Gastrocnemius medialis (tissue), 4 donors: ENCODE measurements around the gene MAGEB2. TPM values are rescaled to one million over a fixed set of nuclear protein-coding genes. Genes with fewer than 3 reads are reported as not detected.
"Not testable (repeated sequence)": the region's sequence is repeated elsewhere in the genome, so short reads cannot be mapped to it uniquely, and the experiment has no call there.

Experiments used
- ATAC-seq, 2 donors: fragments of 150-250 bp; one replicate each; pipeline ENCODE4 v1.9.1; 2016
- DNase-seq, 2 donors: peaks; one replicate each; pipeline ENCODE4 v3.0.0-alpha.2; 2019
- H3K27ac ChIP-seq, 4 donors: fragments of 200-600 bp; sonication (generic); 1 replicate in 1 of 4; 2 replicates in 3 of 4; pipeline ENCODE4 v1.5.1; 2016 to 2018; ENCODE audit warnings: mild to moderate bottlenecking in 2 of 4, moderate library complexity in 1 of 4
- H3K27me3 ChIP-seq, 3 donors: fragments of 200-600 bp; sonication (generic) in 2 of 3; 1 replicate in 1 of 3; 2 replicates in 2 of 3; pipeline versions ENCODE4 v1.5.1 to v1.6.0; 2016 to 2019; ENCODE audit warnings: mild to moderate bottlenecking in 1 of 3, moderate library complexity in 1 of 3
- H3K36me3 ChIP-seq, 2 donors: fragments of 200-600 bp; sonication (generic) in 1 of 2; one replicate each; pipeline ENCODE4 v1.5.1; 2017 to 2018
- H3K4me1 ChIP-seq, 2 donors: fragments of 200-600 bp; sonication (generic) in 1 of 2; one replicate each; pipeline ENCODE4 v1.5.1; 2016 to 2017; ENCODE audit warnings: mild to moderate bottlenecking in 2 of 2
- H3K4me3 ChIP-seq, 4 donors: fragments of 200-600 bp; sonication (generic) in 3 of 4; 1 replicate in 1 of 4; 2 replicates in 3 of 4; pipeline ENCODE4 v1.5.1; 2016 to 2019; ENCODE audit warnings: mild to moderate bottlenecking in 2 of 4
- H3K9me3 ChIP-seq, 3 donors: fragments of 200-600 bp; sonication (generic) in 2 of 3; 1 replicate in 1 of 3; 2 replicates in 2 of 3; pipeline ENCODE4 v1.5.1; 2016 to 2019
- CTCF ChIP-seq, 5 experiments: fragments of 450-650 bp in 3 of 5; fragments of 200-600 bp in 2 of 5; sonication (generic) in 2 of 5; IDR thresholded peaks in 4 of 5; conservative IDR thresholded peaks in 1 of 5; 1 replicate in 4 of 5; 2 replicates in 1 of 5; pipeline ENCODE4 v1.5.1; 2016 to 2019; ENCODE audit warnings: antibody characterized with exemption in 5 of 5, mild to moderate bottlenecking in 3 of 5, moderate library complexity in 3 of 5
- POLR2A ChIP-seq, 2 donors: fragments of 450-650 bp; IDR thresholded peaks; one replicate each; pipeline ENCODE4 v1.6.1; 2017; ENCODE audit warnings: antibody characterized with exemption in 2 of 2, mild to moderate bottlenecking in 2 of 2, moderate library complexity in 2 of 2
- in situ Hi-C, 4 donors: fragments of 200-750 bp; cut with MboI; loops; one replicate each; pipeline versions ENCODE4 v1.15.0 to v1.8.0; 2017; ENCODE audit warnings: low sequenced_read_pairs in 4 of 4
- intact Hi-C: fragments of 100-400 bp; cut with DNase I; formaldehyde crosslinking; loops from one replicate; pipeline ENCODE4 v1.15.1; 2023; ENCODE audit warnings: low total_unique reads
- total RNA-seq, 4 donors: library from RNA; depleted of rRNA; stranded (reverse); fragments of >200 nt; gene quantifications; one replicate each; pipeline versions ENCODE4 v1.1.0 to v1.2.3, GENCODE V29; 2016

The MAGEB2 gene, protein sequence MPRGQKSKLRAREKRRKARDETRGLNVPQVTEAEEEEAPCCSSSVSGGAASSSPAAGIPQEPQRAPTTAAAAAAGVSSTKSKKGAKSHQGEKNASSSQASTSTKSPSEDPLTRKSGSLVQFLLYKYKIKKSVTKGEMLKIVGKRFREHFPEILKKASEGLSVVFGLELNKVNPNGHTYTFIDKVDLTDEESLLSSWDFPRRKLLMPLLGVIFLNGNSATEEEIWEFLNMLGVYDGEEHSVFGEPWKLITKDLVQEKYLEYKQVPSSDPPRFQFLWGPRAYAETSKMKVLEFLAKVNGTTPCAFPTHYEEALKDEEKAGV
- total RNA-seq: not detected

- Histone ChIP-seq H3K36me3 (no peaks in the 10 kb centered on the region), H3K4me1 (no peaks in the 10 kb centered on the region), H3K27ac (no peak within 1 kb of the TSS), H3K4me3 (no peak within 1 kb of the TSS), H3K27me3 (no peaks in the 10 kb centered on the region), H3K9me3 (no peaks in the 10 kb centered on the region)
- no peak for TF ChIP-seq POLR2A (IDR thresholded peaks at IDR 0.05)
- no peak for DNase-seq
- no peak for ATAC-seq
- intact Hi-C loops: no loop called here
- in situ Hi-C loops: no loop called here
Observed at GRCh38 chrX:30215357-30215843, at the start of gene MAGEB2. Gene MAGEB2 (plus strand): TSS chrX:30215563. CDS start chrX:30218581, 3,018 bp downstream.

- H3K36me3 ChIP-seq: no peaks in the 10 kb centered on the region
- TF ChIP-seq CTCF (IDR thresholded peaks at IDR 0.05 in 4 of 5, conservative IDR thresholded peaks at IDR 0.05 in 1 of 5) (no peak), POLR2A (IDR thresholded peaks at IDR 0.05) (no peak)
- no peak for DNase-seq
- no peak overlapping the region for H3K27ac ChIP-seq
- ATAC-seq: no peak
- intact Hi-C loops: no loop called here
- no peak overlapping the region for H3K4me3 ChIP-seq
- H3K9me3 ChIP-seq: no peaks in the 10 kb centered on the region
- in situ Hi-C loops: no loop called here
- no peaks in the 10 kb centered on the region for H3K27me3 ChIP-seq
- H3K4me1 ChIP-seq: no peaks in the 10 kb centered on the region
Observed at GRCh38 chrX:30170900-30171299, 44.5 kb upstream of the MAGEB2 start.

DNA sequence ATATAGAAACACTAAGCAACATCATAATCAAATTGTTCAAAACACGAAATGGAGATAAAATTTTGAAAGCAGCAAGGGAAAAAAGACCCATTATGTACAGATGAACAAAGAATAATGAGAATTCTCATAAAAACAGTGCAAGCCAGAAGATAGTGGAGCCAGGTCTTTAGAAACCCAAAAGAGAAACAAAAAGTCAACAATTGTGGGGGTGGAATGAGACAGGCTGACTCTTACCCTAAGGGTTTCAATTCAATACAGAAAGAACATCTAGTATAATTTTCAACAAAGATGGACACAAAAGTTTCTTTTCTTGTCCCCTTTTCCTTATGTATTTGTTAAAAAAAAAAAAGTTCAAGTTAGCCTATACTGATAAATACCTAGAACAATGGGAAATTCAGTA lies 34.0 kb upstream of the MAGEB2 start:
- no peak overlapping the region for H3K4me3 ChIP-seq
- no peak for DNase-seq
- TF ChIP-seq POLR2A (IDR thresholded peaks at IDR 0.05) (no peak), CTCF (IDR thresholded peaks at IDR 0.05 in 4 of 5, conservative IDR thresholded peaks at IDR 0.05 in 1 of 5) (no peak)
- intact Hi-C loops: no loop called here
- in situ Hi-C loops: loop anchor here in 1 of 4 donors (25.0 kb wide), 1 partner anchor 106 kb away; no protein-coding TSS in a partner anchor
- no peaks in the 10 kb centered on the region for H3K36me3 ChIP-seq
- no peaks in the 10 kb centered on the region for H3K4me1 ChIP-seq
- no peaks in the 10 kb centered on the region for H3K27me3 ChIP-seq
- H3K9me3 ChIP-seq: no peaks in the 10 kb centered on the region
- no peak overlapping the region for H3K27ac ChIP-seq
- no peak for ATAC-seq

DNA sequence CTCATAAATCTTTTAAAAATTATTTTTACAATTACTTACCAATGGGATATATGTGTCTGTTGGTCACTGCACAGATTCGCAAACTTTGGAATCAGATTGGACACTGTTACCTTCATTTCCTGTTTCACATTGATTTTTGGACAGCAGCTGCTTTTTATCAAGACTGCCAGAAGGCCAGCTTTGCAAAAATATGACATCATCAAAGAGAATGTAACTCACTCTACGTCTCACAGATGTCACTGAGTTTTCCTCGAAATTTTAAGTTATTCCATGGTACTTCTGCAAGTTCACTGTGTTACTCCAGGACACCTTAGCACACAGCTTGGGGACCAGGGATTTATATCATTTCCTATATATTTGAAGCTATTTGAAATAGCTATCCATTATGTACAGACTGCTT lies 31.8 kb upstream of the MAGEB2 start:
- in situ Hi-C loops (loop anchor here in 1 of 4 donors (25.0 kb wide), 1 partner anchor 104 kb away; no protein-coding TSS in a partner anchor), intact Hi-C loops (no loop called here)
- Histone ChIP-seq H3K27ac (no peak overlapping the region), H3K4me1 (no peaks in the 10 kb centered on the region), H3K4me3 (no peak overlapping the region), H3K36me3 (no peaks in the 10 kb centered on the region), H3K27me3 (no peaks in the 10 kb centered on the region), H3K9me3 (no peaks in the 10 kb centered on the region)
- ATAC-seq: no peak
- DNase-seq: no peak
- no peak for TF ChIP-seq CTCF (IDR thresholded peaks at IDR 0.05 in 4 of 5, conservative IDR thresholded peaks at IDR 0.05 in 1 of 5)
- no peak for TF ChIP-seq POLR2A (IDR thresholded peaks at IDR 0.05)

- Histone ChIP-seq H3K4me3 (no peak overlapping the region), H3K9me3 (no peaks in the 10 kb centered on the region), H3K27me3 (no peaks in the 10 kb centered on the region), H3K36me3 (no peaks in the 10 kb centered on the region), H3K4me1 (no peaks in the 10 kb centered on the region), H3K27ac (no peak overlapping the region)
- no peak for ATAC-seq
- intact Hi-C loops (no loop called here), in situ Hi-C loops (loop anchor here in 1 of 4 donors (25.0 kb wide), 1 partner anchor 97 kb away; no protein-coding TSS in a partner anchor)
- TF ChIP-seq POLR2A (IDR thresholded peaks at IDR 0.05) (no peak), CTCF (IDR thresholded peaks at IDR 0.05 in 4 of 5, conservative IDR thresholded peaks at IDR 0.05 in 1 of 5) (no peak)
- no peak for DNase-seq
Observed at GRCh38 chrX:30190426-30190825, 24.9 kb upstream of the MAGEB2 start.

DNA sequence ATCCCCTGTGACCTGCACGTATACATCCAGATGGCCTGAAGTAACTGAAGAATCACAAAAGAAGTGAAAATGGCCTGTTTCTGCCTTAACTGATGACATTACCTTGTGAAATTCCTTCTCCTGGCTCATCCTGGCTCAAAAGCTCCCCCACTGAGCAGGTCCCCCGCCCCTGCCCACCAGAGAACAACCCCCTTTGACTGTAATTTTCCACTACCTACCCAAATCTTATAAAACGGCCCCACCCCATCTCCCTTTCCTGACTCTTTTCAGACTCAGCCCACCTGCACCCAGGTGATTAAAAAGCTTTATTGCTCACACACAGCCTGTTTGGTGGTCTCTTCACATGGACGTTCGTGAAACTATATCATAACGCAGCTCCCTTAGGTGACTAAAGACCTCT lies 21.5 kb upstream of the MAGEB2 start:
- H3K9me3 ChIP-seq, H3K27me3 ChIP-seq, DNase-seq, H3K4me1 ChIP-seq, H3K4me3 ChIP-seq, ATAC-seq, H3K36me3 ChIP-seq, H3K27ac ChIP-seq, intact Hi-C loops: not testable (repeated sequence)
- in situ Hi-C loops: loop anchor here in 1 of 4 donors (25.0 kb wide), 1 partner anchor 93 kb away; no protein-coding TSS in a partner anchor
